ENCODE data around the gene TNNT3.

TNNT3 gene

GRCh38 chr11:1934335-1935155 is 15.0 kb downstream of the TNNT3 start:
- no peak for DNase-seq (ENCODE audit: low read depth)
- TF ChIP-seq CTCF (IDR thresholded peaks at IDR 0.05; ENCODE audit: insufficient read depth, low read depth, low read length, missing control alignments): no peak
- H3K4me3 ChIP-seq (ENCODE audit: low read depth, low read length): no peak overlapping the region

GRCh38 chr11:1935156-1936071 is 15.9 kb downstream of the TNNT3 start:
- no peak for DNase-seq (ENCODE audit: low read depth)
- TF ChIP-seq CTCF (IDR thresholded peaks at IDR 0.05; ENCODE audit: insufficient read depth, low read depth, low read length, missing control alignments): no peak
- no peak overlapping the region for H3K4me3 ChIP-seq (ENCODE audit: low read depth, low read length)

GRCh38 chr11:1936072-1936780 is 16.7 kb downstream of the TNNT3 start:
- no peak for DNase-seq (ENCODE audit: low read depth)
- TF ChIP-seq CTCF (IDR thresholded peaks at IDR 0.05; ENCODE audit: insufficient read depth, low read depth, low read length, missing control alignments): no peak
- H3K4me3 ChIP-seq (ENCODE audit: low read depth, low read length): no peak overlapping the region

GRCh38 chr11:1936781-1937615 is 17.5 kb downstream of the TNNT3 start:
- no peak for DNase-seq (ENCODE audit: low read depth)
- no peak for TF ChIP-seq CTCF (IDR thresholded peaks at IDR 0.05; ENCODE audit: insufficient read depth, low read depth, low read length, missing control alignments)
- no peak overlapping the region for H3K4me3 ChIP-seq (ENCODE audit: low read depth, low read length)

GRCh38 chr11:1937616-1938342 is 18.3 kb downstream of the TNNT3 start:
- no peak for TF ChIP-seq CTCF (IDR thresholded peaks at IDR 0.05; ENCODE audit: insufficient read depth, low read depth, low read length, missing control alignments)
- H3K4me3 ChIP-seq (ENCODE audit: low read depth, low read length): no peak overlapping the region
- DNase-seq (ENCODE audit: low read depth): no peak
